OCI-LY3 (cell line): ENCODE results near the gene ABCB10.

Source experiments
- H2AFZ ChIP-seq: fragments of 200-600, 300-600 bp; shearing (Covaris generic); 2 replicates; pipeline ENCODE4 v1.6.0; 2014; ENCODE audit warnings: antibody characterized with exemption, low read depth, low read length
- H3K27ac ChIP-seq: fragments of 200-600, 300-600 bp; sonication (generic); 2 replicates; pipeline ENCODE4 v1.5.1; 2014; ENCODE audit warnings: mild to moderate bottlenecking, low read length, moderate library complexity, mixed read lengths
- H3K27me3 ChIP-seq: fragments of 200-600, 300-600 bp; sonication (generic); 2 replicates; pipeline ENCODE4 v1.6.1; 2014; ENCODE audit warnings: low read depth, low read length, mixed read lengths
- H3K36me3 ChIP-seq: fragments of 200-600, 300-600 bp; sonication (generic); replicated peaks from 2 replicates; pipeline ENCODE3; 2014; ENCODE audit warnings: low read depth, low read length, mixed read lengths
- H3K4me1 ChIP-seq: fragments of 300-600, 200-600 bp; sonication (generic); 2 replicates; pipeline ENCODE4 v1.6.1; 2014; ENCODE audit warnings: low read length, mixed read lengths
- H3K4me2 ChIP-seq: fragments of 200-600, 300-600 bp; sonication (generic); 2 replicates; pipeline ENCODE4 v1.6.1; 2014; ENCODE audit warnings: low read length, mixed read lengths
- H3K4me3 ChIP-seq: fragments of 300-600, 200-600 bp; sonication (generic); 2 replicates; pipeline ENCODE4 v1.5.1; 2014; ENCODE audit warnings: antibody characterized with exemption, mild to moderate bottlenecking, low read length, moderate library complexity
- H3K79me2 ChIP-seq: fragments of 300-600, 200-600 bp; shearing (Covaris generic); 2 replicates; pipeline ENCODE4 v1.6.1; 2014; ENCODE audit warnings: mild to moderate bottlenecking, low read length, mixed read lengths
- H3K9ac ChIP-seq: fragments of 300-600, 200-600 bp; shearing (Covaris generic); 2 replicates; pipeline ENCODE4 v1.6.0; 2014; ENCODE audit warnings: mild to moderate bottlenecking, low read length, moderate library complexity
- H3K9me3 ChIP-seq: fragments of 200-600, 300-600 bp; shearing (Covaris generic); 2 replicates; pipeline ENCODE4 v1.6.1; 2014; ENCODE audit warnings: low read length, mixed read lengths; ENCODE audit not compliant: insufficient read depth
- H4K20me1 ChIP-seq: fragments of 200-600, 300-600 bp; sonication (generic); 2 replicates; pipeline ENCODE4 v1.6.1; 2016; ENCODE audit warnings: low read length, mixed read lengths; ENCODE audit not compliant: insufficient read depth
- CTCF ChIP-seq: fragments of 200-600, 300-600 bp; sonication (generic); IDR thresholded peaks from 2 replicates; pipeline ENCODE4 v1.5.1; 2014; ENCODE audit warnings: antibody characterized with exemption, low read length, low read depth
- EZH2phosphoT487 ChIP-seq: fragments of 200-600 bp; shearing (Covaris generic); IDR thresholded peaks from 2 replicates; pipeline ENCODE4 v1.6.1; 2018; ENCODE audit warnings: antibody characterized with exemption, mixed run types, low read depth

The ABCB10 gene

GRCh38 chr1:229558460-229559335 is at the start of gene ABCB10:
Gene ABCB10, minus strand, starts transcription at chr1:229558707. Its CDS starts 55 bp downstream, at chr1:229558652.
- peak within 1 kb of the TSS; percentile 87 for H3K4me2 ChIP-seq
- H3K9ac ChIP-seq: peak within 1 kb of the TSS; percentile 77
- H4K20me1 ChIP-seq: peaks cover 24% of the 10 kb centered on the region
- H3K27ac ChIP-seq: peak within 1 kb of the TSS; percentile 46
- H3K4me1 ChIP-seq: peaks cover 29% of the 10 kb centered on the region
- peaks cover 41% of the 10 kb centered on the region for H3K79me2 ChIP-seq
- TF ChIP-seq EZH2phosphoT487: no peak
- peak; percentile 82 for TF ChIP-seq CTCF
- H3K4me3 ChIP-seq: peak within 1 kb of the TSS; percentile 82
- no peaks in the 10 kb centered on the region for H3K9me3 ChIP-seq
- H2AFZ ChIP-seq: peak within 1 kb of the TSS; percentile 80
- H3K36me3 ChIP-seq: no peaks in the 10 kb centered on the region
- no peaks in the 10 kb centered on the region for H3K27me3 ChIP-seq

DNA sequence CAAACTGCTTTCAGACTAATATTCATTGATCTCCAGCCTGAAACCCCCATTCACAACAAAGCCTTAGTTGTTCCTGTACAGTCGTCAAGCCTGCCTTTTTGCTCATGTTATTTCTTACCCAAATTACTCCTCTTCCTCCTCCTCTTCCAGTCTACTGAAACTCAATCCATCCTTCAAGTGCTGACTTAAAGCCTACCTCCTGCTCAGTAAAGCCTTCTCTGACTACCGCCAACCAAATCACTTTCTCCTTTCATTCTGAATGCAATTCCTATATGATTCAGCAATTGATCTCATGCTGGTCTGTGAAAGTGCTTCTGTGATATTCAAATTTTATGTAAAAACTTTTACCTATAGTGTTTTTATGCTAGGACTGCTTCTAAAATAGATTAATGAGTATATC is 48.9 kb upstream of the ABCB10 start:
- Histone ChIP-seq H2AFZ (no peak overlapping the region), H4K20me1 (no peaks in the 10 kb centered on the region), H3K36me3 (peaks cover 70% of the 10 kb centered on the region), H3K9ac (no peak overlapping the region), H3K4me3 (no peak overlapping the region), H3K9me3 (no peaks in the 10 kb centered on the region), H3K4me1 (no peaks in the 10 kb centered on the region), H3K4me2 (no peak overlapping the region), H3K27ac (no peak overlapping the region), H3K27me3 (no peaks in the 10 kb centered on the region), H3K79me2 (no peaks in the 10 kb centered on the region)
- TF ChIP-seq CTCF: no peak
- no peak for TF ChIP-seq EZH2phosphoT487

- Histone ChIP-seq H3K27me3 (no peaks in the 10 kb centered on the region), H3K4me1 (no peaks in the 10 kb centered on the region), H3K27ac (no peak overlapping the region), H3K4me3 (no peak overlapping the region), H3K9ac (no peak overlapping the region), H3K79me2 (peaks cover 4% of the 10 kb centered on the region; the same call in 1 of the 2 replicates), H3K4me2 (no peak overlapping the region), H4K20me1 (peaks cover 9% of the 10 kb centered on the region; the same call in 1 of the 2 replicates), H2AFZ (no peak overlapping the region), H3K36me3 (peaks cover 72% of the 10 kb centered on the region), H3K9me3 (no peaks in the 10 kb centered on the region)
- TF ChIP-seq CTCF: no peak
- TF ChIP-seq EZH2phosphoT487: no peak
These were observed 45.0 kb upstream of the ABCB10 start for GRCh38 chr1:229603371-229604005.

GRCh38 chr1:229600229-229600628 is 41.7 kb upstream of the ABCB10 start:
- Histone ChIP-seq H3K36me3 (peaks cover 47% of the 10 kb centered on the region), H3K9ac (no peak overlapping the region)

More at GRCh38 chr1:229600229-229600628, 41.7 kb upstream of the ABCB10 start:
- H3K4me3 ChIP-seq: no peak overlapping the region
- no peak overlapping the region for H3K4me2 ChIP-seq
- TF ChIP-seq CTCF (no peak), EZH2phosphoT487 (no peak)
- H2AFZ ChIP-seq: no peak overlapping the region
- no peaks in the 10 kb centered on the region for H3K27me3 ChIP-seq
- H3K4me1 ChIP-seq: no peaks in the 10 kb centered on the region
- peaks cover 12% of the 10 kb centered on the region; the same call in 1 of the 2 replicates for H4K20me1 ChIP-seq
- H3K27ac ChIP-seq: no peak overlapping the region
- no peaks in the 10 kb centered on the region for H3K9me3 ChIP-seq
- H3K79me2 ChIP-seq: peaks cover 9% of the 10 kb centered on the region
